Mesenchymal stem cell (in vitro differentiated cells and primary cell): ENCODE data around the gene KLHL36.

Source experiments
- DNase-seq: peaks from one replicate; pipeline ENCODE4 v3.0.0-alpha.2; 2013
- H2AFZ ChIP-seq: one replicate; pipeline ENCODE4 v1.6.1; 2013; ENCODE audit warnings: low read depth, mild to moderate bottlenecking, control low read depth, inconsistent platforms, low read length, moderate library complexity
- H2AK5ac ChIP-seq: 2 replicates; pipeline ENCODE4 v1.6.1; 2013; ENCODE audit warnings: low read length, moderate library complexity, mild to moderate bottlenecking, inconsistent platforms; ENCODE audit not compliant: severe bottlenecking
- H2BK120ac ChIP-seq: one replicate; pipeline ENCODE4 v1.6.1; 2013; ENCODE audit warnings: low read depth, mild to moderate bottlenecking, inconsistent platforms, low read length, moderate library complexity
- H2BK12ac ChIP-seq, 2 experiments: one replicate each; pipeline ENCODE4 v1.6.1; 2013; ENCODE audit warnings: inconsistent platforms in 2 of 2, low read length in 2 of 2, mild to moderate bottlenecking in 2 of 2, moderate library complexity in 2 of 2, control low read depth in 1 of 2
- H2BK15ac ChIP-seq: one replicate; pipeline ENCODE4 v1.6.1; 2013; ENCODE audit warnings: mild to moderate bottlenecking, low read depth, inconsistent platforms; ENCODE audit not compliant: poor library complexity, severe bottlenecking
- H2BK5ac ChIP-seq: 2 replicates; pipeline ENCODE4 v1.6.1; 2013; ENCODE audit warnings: low read depth, mild to moderate bottlenecking, low read length, control low read depth, inconsistent platforms; ENCODE audit not compliant: poor library complexity, severe bottlenecking
- H3K14ac ChIP-seq, 2 experiments: one replicate each; pipeline ENCODE4 v1.6.1; 2013; ENCODE audit warnings: inconsistent platforms in 2 of 2, low read length in 2 of 2, control low read depth in 1 of 2, mild to moderate bottlenecking in 1 of 2, moderate library complexity in 1 of 2
- H3K18ac ChIP-seq, 2 experiments: one replicate each; pipeline ENCODE4 v1.6.1; 2013; ENCODE audit warnings: inconsistent platforms in 2 of 2, low read length in 2 of 2, control low read depth in 1 of 2, low read depth in 1 of 2, mild to moderate bottlenecking in 1 of 2
- H3K23ac ChIP-seq, 2 experiments: one replicate each; pipeline ENCODE4 v1.6.1; 2013; ENCODE audit warnings: inconsistent platforms in 2 of 2, low read length in 2 of 2, mild to moderate bottlenecking in 2 of 2, moderate library complexity in 2 of 2, control low read depth in 1 of 2
- H3K27ac ChIP-seq: 2 replicates; pipeline ENCODE4 v1.5.1; 2013; ENCODE audit warnings: mild to moderate bottlenecking, moderate library complexity, low read length, control low read depth, inconsistent platforms; ENCODE audit not compliant: poor library complexity, severe bottlenecking
- H3K27me3 ChIP-seq, 2 experiments: 2 replicates each; pipeline versions ENCODE4 v1.6.1 to v1.7.0; 2013; ENCODE audit warnings: low read length in 2 of 2, mild to moderate bottlenecking in 2 of 2, moderate library complexity in 2 of 2, control low read depth in 1 of 2, inconsistent platforms in 1 of 2; ENCODE audit not compliant: control insufficient read depth in 1 of 2, insufficient read depth in 1 of 2
- H3K36me3 ChIP-seq, 2 experiments: 2 replicates each; pipeline versions ENCODE4 v1.6.1 to v1.7.0; 2013; ENCODE audit warnings: low read length in 2 of 2, control low read depth in 1 of 2, inconsistent platforms in 1 of 2, low read depth in 1 of 2, mild to moderate bottlenecking in 1 of 2; ENCODE audit not compliant: insufficient read depth in 2 of 2, control insufficient read depth in 1 of 2
- H3K4ac ChIP-seq, 2 experiments: one replicate each; pipeline ENCODE4 v1.6.1; 2013; ENCODE audit warnings: inconsistent platforms in 2 of 2, low read length in 2 of 2, mild to moderate bottlenecking in 2 of 2, moderate library complexity in 2 of 2, control low read depth in 1 of 2, low read depth in 1 of 2
- H3K4me1 ChIP-seq: 2 replicates; pipeline ENCODE4 v1.6.1; 2013; ENCODE audit warnings: low read depth, low read length, control low read depth; ENCODE audit not compliant: control insufficient read depth, insufficient read depth
- H3K4me2 ChIP-seq: 2 replicates; pipeline ENCODE4 v1.6.1; 2013; ENCODE audit warnings: low read length, mild to moderate bottlenecking, inconsistent platforms; ENCODE audit not compliant: poor library complexity, severe bottlenecking
- H3K4me3 ChIP-seq, 2 experiments: 2 replicates each; pipeline versions ENCODE4 v1.5.1 to v1.7.0; 2013; ENCODE audit warnings: low read length in 2 of 2, mild to moderate bottlenecking in 2 of 2, control low read depth in 1 of 2, low read depth in 1 of 2; ENCODE audit not compliant: insufficient read depth in 1 of 2
- H3K79me1 ChIP-seq: replicated peaks from 2 replicates; pipeline ENCODE4 v1.6.1; 2013; ENCODE audit warnings: mild to moderate bottlenecking, control low read depth, low read length, inconsistent platforms; ENCODE audit not compliant: poor library complexity, severe bottlenecking
- H3K9ac ChIP-seq: 2 replicates; pipeline ENCODE4 v1.7.0; 2013; ENCODE audit warnings: mild to moderate bottlenecking, low read length, moderate library complexity
- H3K9me3 ChIP-seq: 2 replicates; pipeline ENCODE4 v1.7.0; 2013; ENCODE audit warnings: mild to moderate bottlenecking, low read length; ENCODE audit not compliant: control insufficient read depth
- H4K8ac ChIP-seq: one replicate; pipeline ENCODE4 v1.6.1; 2013; ENCODE audit warnings: inconsistent platforms, mild to moderate bottlenecking, low read length, moderate library complexity
- H4K91ac ChIP-seq: one replicate; pipeline ENCODE4 v1.6.1; 2013; ENCODE audit warnings: mild to moderate bottlenecking, low read length, inconsistent platforms
- WGBS: methylation state at CpG from one replicate; pipeline ENCODE4 v1.1.7; 2013; ENCODE audit warnings: mixed read lengths; 5-methylcytosine and 5-hydroxymethylcytosine counted together

The KLHL36 gene

GRCh38 chr16:84650062-84650991 lies 2.0 kb downstream of the KLHL36 start:
- Histone ChIP-seq H2BK120ac (no peak overlapping the region), H3K79me1 (peaks cover 15% of the 10 kb centered on the region), H3K4me2 (peak overlapping the region; percentile 27), H3K27ac (peak overlapping the region; percentile 78), H3K14ac (no peak overlapping the region), H2BK5ac (peak overlapping the region; percentile 81), H3K4me3 (peak overlapping the region in 1 of 2 experiments; percentile 55), H3K36me3 (peaks cover 18 to 37% of the 10 kb centered on the region in 2 experiments), H2BK12ac (no peak overlapping the region), H2AK5ac (peak overlapping the region; percentile 94), H3K18ac (no peak overlapping the region), H4K8ac (no peak overlapping the region), H3K4ac (no peak overlapping the region), H3K9me3 (no peaks in the 10 kb centered on the region), H3K23ac (no peak overlapping the region), H3K27me3 (no peaks in the 10 kb centered on the region), H3K9ac (peak overlapping the region; percentile 3), H2BK15ac (no peak overlapping the region), H2AFZ (no peak overlapping the region), H4K91ac (no peak overlapping the region), H3K4me1 (peaks cover 21% of the 10 kb centered on the region)
- 85% methylated on average over 16 of the region's 20 CpGs for WGBS
- DNase-seq: peak; percentile 52

GRCh38 chr16:84652566-84652965 lies 4.3 kb downstream of the KLHL36 start:
- no peak overlapping the region for H3K9ac ChIP-seq
- no peak overlapping the region for H2BK120ac ChIP-seq
- H4K91ac ChIP-seq: no peak overlapping the region
- peaks cover 26% of the 10 kb centered on the region for H3K79me1 ChIP-seq
- no peak overlapping the region for H2AFZ ChIP-seq
- no peaks in the 10 kb centered on the region for H3K27me3 ChIP-seq
- no peak overlapping the region for H3K23ac ChIP-seq
- no peak overlapping the region for H3K4ac ChIP-seq
- 98% methylated on average over 7 of the region's 7 CpGs for WGBS
- H3K18ac ChIP-seq: no peak overlapping the region
- H3K4me2 ChIP-seq: no peak overlapping the region
- H2BK12ac ChIP-seq: no peak overlapping the region
- no peak overlapping the region for H2BK15ac ChIP-seq
- peaks cover 18% of the 10 kb centered on the region for H3K4me1 ChIP-seq
- H3K36me3 ChIP-seq: peaks cover 29 to 47% of the 10 kb centered on the region in 2 experiments
- H3K14ac ChIP-seq: no peak overlapping the region
- H3K27ac ChIP-seq: no peak overlapping the region
- no peaks in the 10 kb centered on the region for H3K9me3 ChIP-seq
- DNase-seq: no peak
- no peak overlapping the region for H4K8ac ChIP-seq
- no peak overlapping the region for H2BK5ac ChIP-seq
- no peak overlapping the region for H2AK5ac ChIP-seq
- H3K4me3 ChIP-seq: no peak overlapping the region

DNA sequence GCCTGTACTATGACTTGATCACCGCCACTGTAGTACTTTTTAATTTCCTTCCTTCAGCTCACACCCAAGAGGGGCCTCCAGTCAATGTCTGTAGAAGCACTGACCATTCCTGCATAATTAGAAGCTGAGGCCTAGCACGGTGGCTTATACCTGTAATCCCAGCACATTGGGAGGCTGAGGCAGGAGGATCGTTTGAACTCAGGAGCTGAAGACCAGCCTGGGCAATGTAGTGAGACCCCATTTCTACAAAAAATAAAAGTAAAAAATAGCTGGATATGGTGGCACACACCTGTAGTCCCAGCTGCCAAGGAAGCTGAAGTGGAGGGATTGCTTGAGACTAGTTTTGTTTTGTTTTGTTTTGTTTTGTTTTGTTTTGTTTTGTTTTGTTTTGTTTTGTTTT lies 5.9 kb downstream of the KLHL36 start:
- no peak overlapping the region for H2BK120ac ChIP-seq
- H3K9me3 ChIP-seq: no peaks in the 10 kb centered on the region
- H3K4ac ChIP-seq: no peak overlapping the region
- H2AFZ ChIP-seq: no peak overlapping the region
- no peak for DNase-seq
- no peak overlapping the region for H3K23ac ChIP-seq
- no peak overlapping the region for H2AK5ac ChIP-seq
- H3K9ac ChIP-seq: no peak overlapping the region
- H3K4me1 ChIP-seq: peaks cover 11% of the 10 kb centered on the region
- H3K27me3 ChIP-seq: no peaks in the 10 kb centered on the region
- H4K91ac ChIP-seq: no peak overlapping the region
- H2BK15ac ChIP-seq: no peak overlapping the region
- peaks cover 45 to 64% of the 10 kb centered on the region in 2 experiments for H3K36me3 ChIP-seq
- H2BK12ac ChIP-seq: no peak overlapping the region
- H3K27ac ChIP-seq: no peak overlapping the region
- H3K4me2 ChIP-seq: no peak overlapping the region
- no peak overlapping the region for H3K4me3 ChIP-seq
- WGBS: 93% methylated on average over 3 of the region's 3 CpGs
- H2BK5ac ChIP-seq: no peak overlapping the region
- no peak overlapping the region for H3K14ac ChIP-seq
- peaks cover 32% of the 10 kb centered on the region for H3K79me1 ChIP-seq
- H4K8ac ChIP-seq: no peak overlapping the region
- no peak overlapping the region for H3K18ac ChIP-seq

- Histone ChIP-seq H2BK12ac (no peak overlapping the region), H3K27ac (no peak overlapping the region), H4K8ac (no peak overlapping the region), H3K9me3 (no peaks in the 10 kb centered on the region), H3K79me1 (peaks cover 40% of the 10 kb centered on the region), H3K4me1 (peaks cover 5% of the 10 kb centered on the region), H3K18ac (no peak overlapping the region), H2BK5ac (no peak overlapping the region), H2AFZ (no peak overlapping the region), H2BK120ac (no peak overlapping the region), H3K9ac (no peak overlapping the region), H3K4ac (no peak overlapping the region), H3K36me3 (peaks cover 53 to 71% of the 10 kb centered on the region in 2 experiments), H3K4me3 (no peak overlapping the region), H4K91ac (no peak overlapping the region), H2AK5ac (no peak overlapping the region), H3K4me2 (no peak overlapping the region), H2BK15ac (no peak overlapping the region), H3K23ac (no peak overlapping the region), H3K14ac (no peak overlapping the region), H3K27me3 (no peaks in the 10 kb centered on the region)
- WGBS: 78% methylated on average over 6 of the region's 6 CpGs
- DNase-seq: no peak
Observed at GRCh38 chr16:84654998-84655397, 6.7 kb downstream of the KLHL36 start.
